NCI-H187 treated with DMSO at 0.1 percent for 48 hours (cell line): ENCODE data around the gene RNF212.
"Not testable (repeated sequence)": the region's sequence is repeated elsewhere in the genome, so short reads cannot be mapped to it uniquely, and the experiment has no call there.

ENCODE experiments used
- DNase-seq: peaks from one replicate; lab custom pipeline; 2025; lab: John Stamatoyannopoulos, UW

The RNF212 gene

GRCh38 chr4:1048773-1049590 is 64.4 kb downstream of the RNF212 start:
- DNase-seq = no peak

- no peak for DNase-seq
These were observed 65.2 kb downstream of the RNF212 start for GRCh38 chr4:1047976-1048772.

- DNase-seq = no peak
These were observed 66.0 kb downstream of the RNF212 start for GRCh38 chr4:1047106-1047975.

GRCh38 chr4:1046581-1047011 is 66.8 kb downstream of the RNF212 start:
- DNase-seq = not testable (repeated sequence)

- DNase-seq = no peak
These were observed 67.7 kb downstream of the RNF212 start for GRCh38 chr4:1045595-1046201.

GRCh38 chr4:1045193-1045594 is 68.2 kb downstream of the RNF212 start:
- no peak for DNase-seq

- no peak for DNase-seq
These were observed 68.7 kb downstream of the RNF212 start for GRCh38 chr4:1044469-1045192.

- DNase-seq = no peak
These were observed 69.5 kb downstream of the RNF212 start for GRCh38 chr4:1043651-1044468.

- DNase-seq = no peak
These were observed 70.2 kb downstream of the RNF212 start for GRCh38 chr4:1043162-1043561.

- DNase-seq = no peak
These were observed 70.9 kb downstream of the RNF212 start for GRCh38 chr4:1042352-1043055.

GRCh38 chr4:1041936-1042330 is 71.4 kb downstream of the RNF212 start:
- DNase-seq = no peak

GRCh38 chr4:1041147-1041935 is 72.0 kb downstream of the RNF212 start:
- DNase-seq = no peak

- no peak for DNase-seq
These were observed 72.8 kb downstream of the RNF212 start for GRCh38 chr4:1040344-1041146.

GRCh38 chr4:1039493-1040343 is 73.6 kb downstream of the RNF212 start:
- DNase-seq = no peak

- no peak for DNase-seq
These were observed 74.3 kb downstream of the RNF212 start for GRCh38 chr4:1038948-1039492.

- no peak for DNase-seq
These were observed 76.2 kb downstream of the RNF212 start for GRCh38 chr4:1036976-1037810.
